ENCODE results near the gene EIF1B.

- TF ChIP-seq CTCF (IDR thresholded peaks at IDR 0.05), result no peak
- no peak for TF ChIP-seq EP300 (IDR thresholded peaks at IDR 0.05; ENCODE audit: low read depth)
- no peak for TF ChIP-seq POLR2A (IDR thresholded peaks at IDR 0.05)
These were observed 6.7 kb upstream of the EIF1B start for GRCh38 chr3:40302784-40303183.

Measured in transverse colon (tissue), 3 donors.